SU-DHL-6 (cell line): ENCODE data around the gene MYZAP.

Experiments used
- H2AFZ ChIP-seq: fragments of 200-600 bp; sonication (generic); 2 replicates; pipeline ENCODE4 v1.6.1; 2014; ENCODE audit warnings: low read depth, mild to moderate bottlenecking, moderate library complexity, mixed read lengths, antibody characterized with exemption, low read length; ENCODE audit not compliant: severe bottlenecking
- H3F3A ChIP-seq: fragments of 200-600 bp; shearing (Covaris generic); 2 replicates; pipeline ENCODE4 v1.6.0; 2016; ENCODE audit warnings: antibody characterized with exemption, mild to moderate bottlenecking; ENCODE audit not compliant: insufficient read depth
- H3K27ac ChIP-seq: fragments of 200-600 bp; sonication (generic); 2 replicates; pipeline ENCODE4 v1.5.1; 2016; ENCODE audit warnings: low read depth, mild to moderate bottlenecking, low read length, moderate library complexity, mixed read lengths
- H3K27me3 ChIP-seq: fragments of 200-600 bp; sonication (generic), shearing (Covaris generic); 2 replicates; pipeline ENCODE4 v1.6.0; 2014; ENCODE audit warnings: mild to moderate bottlenecking, low read length
- H3K36me3 ChIP-seq: fragments of 200-600 bp; sonication (generic); 2 replicates; pipeline ENCODE4 v1.6.1; 2014; ENCODE audit warnings: mild to moderate bottlenecking, low read length, mixed read lengths
- H3K4me2 ChIP-seq: fragments of 300-600, 200-600 bp; shearing (Covaris generic), sonication (generic); 2 replicates; pipeline ENCODE4 v1.6.0; 2014; ENCODE audit warnings: low read length, low read depth, mild to moderate bottlenecking; ENCODE audit not compliant: poor library complexity, severe bottlenecking
- H3K4me3 ChIP-seq: fragments of 200-600 bp; sonication (generic); 2 replicates; pipeline ENCODE4 v1.5.1; 2014; ENCODE audit warnings: antibody characterized with exemption, low read length, mild to moderate bottlenecking, mixed read lengths; ENCODE audit not compliant: insufficient read depth, poor library complexity, severe bottlenecking
- H3K79me2 ChIP-seq: fragments of 200-600 bp; sonication (generic); 2 replicates; pipeline ENCODE4 v1.6.1; 2014; ENCODE audit warnings: mild to moderate bottlenecking, low read length, moderate library complexity; ENCODE audit not compliant: insufficient read depth
- H3K9ac ChIP-seq: fragments of 200-600 bp; sonication (generic); 2 replicates; pipeline ENCODE4 v1.7.0; 2014; ENCODE audit warnings: mild to moderate bottlenecking, low read length
- H3K9me2 ChIP-seq: fragments of 200-600 bp; sonication (generic); replicated peaks from 2 replicates; pipeline ENCODE4 v1.6.1; 2014; ENCODE audit warnings: low read length; ENCODE audit not compliant: insufficient read depth
- H3K9me3 ChIP-seq: fragments of 200-600 bp; sonication (generic); 2 replicates; pipeline ENCODE4 v1.6.1; 2014; ENCODE audit warnings: low read length, mixed read lengths; ENCODE audit not compliant: insufficient read depth
- H4K20me1 ChIP-seq: fragments of 200-600 bp; sonication (generic); 2 replicates; pipeline ENCODE4 v1.6.1; 2014; ENCODE audit warnings: low read depth, mild to moderate bottlenecking, antibody characterized with exemption, low read length, moderate library complexity, mixed read lengths
- CTCF ChIP-seq: fragments of 200-600 bp; sonication (generic); IDR thresholded peaks from one replicate; pipeline ENCODE4 v1.5.1; 2017; ENCODE audit warnings: antibody characterized with exemption, mild to moderate bottlenecking, low read length, moderate library complexity; ENCODE audit not compliant: insufficient read depth, poor library complexity, severe bottlenecking
- EZH2phosphoT487 ChIP-seq: fragments of 200-600 bp; sonication (generic), shearing (Covaris generic); conservative IDR thresholded peaks from 2 replicates; pipeline ENCODE4 v1.6.1; 2018; ENCODE audit warnings: mild to moderate bottlenecking, antibody characterized with exemption, low read length, moderate library complexity, mixed read lengths

MYZAP gene

GRCh38 chr15:57697588-57697987, 105.9 kb downstream of the MYZAP start:
- Histone ChIP-seq H3K36me3 (no peaks in the 10 kb centered on the region), H2AFZ (no peak overlapping the region), H4K20me1 (no peaks in the 10 kb centered on the region), H3K9ac (no peak overlapping the region), H3F3A (no peaks in the 10 kb centered on the region), H3K9me2 (no peaks in the 10 kb centered on the region), H3K79me2 (no peaks in the 10 kb centered on the region), H3K27ac (no peak overlapping the region), H3K9me3 (no peaks in the 10 kb centered on the region), H3K4me3 (no peak overlapping the region), H3K4me2 (no peak overlapping the region), H3K27me3 (no peaks in the 10 kb centered on the region)
- TF ChIP-seq EZH2phosphoT487 (no peak), CTCF (no peak)

- H3K9me3 ChIP-seq: no peaks in the 10 kb centered on the region
- H4K20me1 ChIP-seq: no peaks in the 10 kb centered on the region
- no peak overlapping the region for H3K4me3 ChIP-seq
- no peaks in the 10 kb centered on the region for H3K9me2 ChIP-seq
- H2AFZ ChIP-seq: no peak overlapping the region
- H3K27me3 ChIP-seq: no peaks in the 10 kb centered on the region
- TF ChIP-seq CTCF (no peak), EZH2phosphoT487 (no peak)
- no peaks in the 10 kb centered on the region for H3K79me2 ChIP-seq
- no peak overlapping the region for H3K27ac ChIP-seq
- H3K36me3 ChIP-seq: no peaks in the 10 kb centered on the region
- H3K4me2 ChIP-seq: no peak overlapping the region
- no peaks in the 10 kb centered on the region for H3F3A ChIP-seq
- no peak overlapping the region for H3K9ac ChIP-seq
Observed at GRCh38 chr15:57698243-57698642, 106.5 kb downstream of the MYZAP start.

- no peaks in the 10 kb centered on the region for H3F3A ChIP-seq
- H3K4me2 ChIP-seq: no peak overlapping the region
- H3K79me2 ChIP-seq: no peaks in the 10 kb centered on the region
- H3K9ac ChIP-seq: no peak overlapping the region
- H2AFZ ChIP-seq: no peak overlapping the region
- H3K4me3 ChIP-seq: no peak overlapping the region
- H4K20me1 ChIP-seq: no peaks in the 10 kb centered on the region
- no peak for TF ChIP-seq CTCF
- no peak for TF ChIP-seq EZH2phosphoT487
- no peaks in the 10 kb centered on the region for H3K9me2 ChIP-seq
- H3K27me3 ChIP-seq: no peaks in the 10 kb centered on the region
- H3K36me3 ChIP-seq: no peaks in the 10 kb centered on the region
- no peaks in the 10 kb centered on the region for H3K9me3 ChIP-seq
- no peak overlapping the region for H3K27ac ChIP-seq
Observed at GRCh38 chr15:57698991-57699390, 107.3 kb downstream of the MYZAP start.
